Endothelial cell of umbilical vein (primary cell): Measurements from ENCODE around the gene PLCB4. TPM values are rescaled to one million over a fixed set of nuclear protein-coding genes. Genes with fewer than 3 reads are reported as not detected.

Experiments used
- BruUV-seq: library from RNA; stranded (reverse); fragments of 400-500 nt; replicated peaks from 2 replicates; lab custom pipeline; 2021; lab: Mats Ljungman, UMichigan
- CTCF ChIA-PET: fragments of 300-600, 350-600 bp; sonication (Branson Sonifier 250); formaldehyde crosslinking; loops from one replicate; lab custom pipeline; 2021; ENCODE audit warnings: antibody characterized with exemption, inconsistent platforms; lab: Charles Lee
- POLR2A ChIA-PET: fragments of 300-600, 350-600 bp; sonication (Branson Sonifier 250); formaldehyde crosslinking; loops from one replicate; lab custom pipeline; 2021; ENCODE audit warnings: antibody characterized with exemption, inconsistent platforms; lab: Charles Lee
- DNase-seq: peaks from one replicate; pipeline ENCODE4 v3.0.0-alpha.2; 2011; ENCODE audit warnings: low read depth, low spot score
- FAIRE-seq: peaks from 2 replicates; lab custom pipeline; 2011; peaks lifted over from hg19 to GRCh38; lab: Jason Lieb, UNC
- H2AFZ ChIP-seq: 2 replicates; pipeline ENCODE4 v1.6.0; 2012; ENCODE audit warnings: low read depth, low read length, control low read depth, inconsistent platforms
- H3K27ac ChIP-seq: 2 replicates; pipeline ENCODE4 v1.5.1; 2011; ENCODE audit warnings: low read depth, mild to moderate bottlenecking, control low read depth, low read length, moderate library complexity; ENCODE audit not compliant: insufficient read depth
- H3K27me3 ChIP-seq, 2 experiments: 2 replicates each; pipeline versions ENCODE4 v1.6.0 to v1.6.1; 2011; ENCODE audit warnings: low read length in 2 of 2, mixed read lengths in 1 of 2; ENCODE audit not compliant: control insufficient read depth in 2 of 2, insufficient read depth in 2 of 2
- H3K36me3 ChIP-seq, 2 experiments: 2 replicates in 1 of 2; 3 replicates in 1 of 2; pipeline ENCODE4 v1.5.1; 2011; ENCODE audit warnings: low read length in 2 of 2, mild to moderate bottlenecking in 1 of 2, moderate library complexity in 1 of 2; ENCODE audit not compliant: control insufficient read depth in 2 of 2, insufficient read depth in 2 of 2; ENCODE audit errors: extremely low read depth in 1 of 2
- H3K4me1 ChIP-seq: 3 replicates; pipeline ENCODE4 v1.5.1; 2011; ENCODE audit warnings: mild to moderate bottlenecking, low read length; ENCODE audit not compliant: control insufficient read depth, insufficient read depth; ENCODE audit errors: extremely low read depth
- H3K4me2 ChIP-seq: 2 replicates; pipeline ENCODE4 v1.6.1; 2011; ENCODE audit warnings: low read length, control low read depth, mixed read lengths; ENCODE audit not compliant: insufficient read depth
- H3K4me3 ChIP-seq, 3 experiments: fragments of 200-600 bp in 1 of 3; sonication (generic), shearing (Covaris generic) in 1 of 3; replicated peaks in 1 of 3; 2 replicates each; pipeline ENCODE4 v1.5.1; 2011 to 2016; ENCODE audit warnings: control low read depth in 3 of 3, low read length in 3 of 3, mild to moderate bottlenecking in 2 of 3, inconsistent platforms in 1 of 3, low read depth in 1 of 3, moderate library complexity in 1 of 3; ENCODE audit not compliant: insufficient read depth in 1 of 3
- H3K79me2 ChIP-seq: 2 replicates; pipeline ENCODE4 v1.6.0; 2012; ENCODE audit warnings: low read length, inconsistent platforms; ENCODE audit not compliant: control insufficient read depth, insufficient read depth
- H3K9ac ChIP-seq: replicated peaks from 2 replicates; pipeline ENCODE3; 2011; ENCODE audit warnings: low read length, control low read depth; ENCODE audit not compliant: insufficient read depth; ENCODE audit errors: extremely low read depth
- H3K9me1 ChIP-seq: replicated peaks from 3 replicates; pipeline ENCODE4 v1.6.0; 2011; ENCODE audit warnings: mild to moderate bottlenecking, low read length; ENCODE audit not compliant: control insufficient read depth, insufficient read depth; ENCODE audit errors: extremely low read depth
- H3K9me3 ChIP-seq: replicated peaks from 2 replicates; pipeline ENCODE4 v1.5.1; 2012; ENCODE audit warnings: low read length, inconsistent platforms; ENCODE audit not compliant: control insufficient read depth, insufficient read depth
- H4K20me1 ChIP-seq: replicated peaks from 2 replicates; pipeline ENCODE3; 2011; ENCODE audit warnings: mild to moderate bottlenecking, low read length; ENCODE audit not compliant: control insufficient read depth, insufficient read depth; ENCODE audit errors: extremely low read depth
- EZH2 ChIP-seq: IDR thresholded peaks from 2 replicates; pipeline ENCODE4 v1.6.1; 2012; ENCODE audit warnings: borderline replicate concordance, low read depth, mild to moderate bottlenecking, moderate library complexity, low read length, inconsistent platforms; ENCODE audit not compliant: severe bottlenecking
- FOS ChIP-seq: IDR thresholded peaks from 2 replicates; pipeline ENCODE4 v1.6.1; 2011; ENCODE audit warnings: mild to moderate bottlenecking, low read length, moderate library complexity, borderline replicate concordance; ENCODE audit not compliant: insufficient read depth
- GATA2 ChIP-seq: IDR thresholded peaks from 2 replicates; pipeline ENCODE4 v1.7.0; 2011; ENCODE audit warnings: low read depth, mild to moderate bottlenecking, moderate library complexity, mixed read lengths, low read length; ENCODE audit not compliant: insufficient read length, insufficient read depth
- JUN ChIP-seq: IDR thresholded peaks from 2 replicates; pipeline ENCODE4 v1.6.1; 2011; ENCODE audit warnings: borderline replicate concordance, low read depth; ENCODE audit not compliant: insufficient read length, insufficient read depth
- MYC ChIP-seq: IDR thresholded peaks from one replicate; pipeline ENCODE4 v1.6.1; 2011; ENCODE audit warnings: mild to moderate bottlenecking, low read depth, low read length
- POLR2A ChIP-seq: IDR thresholded peaks from 2 replicates; pipeline ENCODE4 v1.6.1; 2012; ENCODE audit warnings: low read depth, mild to moderate bottlenecking, control low read depth, low read length
- POLR2AphosphoS5 ChIP-seq: IDR thresholded peaks from 2 replicates; pipeline ENCODE4 v1.6.1; 2012; ENCODE audit warnings: low read depth, mild to moderate bottlenecking, control low read depth, low read length, moderate library complexity; ENCODE audit not compliant: insufficient read depth
- dilution Hi-C: fragments of 300-500 bp; cut with MboI; formaldehyde crosslinking; loops from one replicate; pipeline ENCODE4 v1.15.0; 2019; ENCODE audit warnings: low sequenced_read_pairs; ENCODE audit not compliant: extremely low pct_ligation_motif_present
- intact Hi-C: fragments of 100-400 bp; cut with micrococcal nuclease; formaldehyde crosslinking; loops from one replicate; pipeline ENCODE4 v1.10.0; 2022
- polyA plus RNA-seq, 4 experiments: library from polyadenylated mRNA; depleted of rRNA in 3 of 4; stranded (reverse) in 3 of 4; unstranded in 1 of 4; fragments of >200 nt; gene quantifications; 2 replicates each; pipeline versions ENCODE4 v1.2.1 to v1.2.3, GENCODE V29; 2011 to 2012; ENCODE audit warnings: missing spikeins in 1 of 4
- total RNA-seq: library from RNA; stranded (reverse); gene quantifications from 2 replicates; pipeline ENCODE4 v1.2.3, GENCODE V29; 2021
- TF ChIP-seq, protein P1 (sequence below), 2 donors: IDR thresholded peaks; 1 replicate in 1 of 2; 2 replicates in 1 of 2; pipeline ENCODE4 v1.5.1; 2011; ENCODE audit warnings: low read length in 2 of 2, mild to moderate bottlenecking in 2 of 2, moderate library complexity in 2 of 2, control low read depth in 1 of 2, inconsistent platforms in 1 of 2, low read depth in 1 of 2; ENCODE audit not compliant: insufficient read depth in 1 of 2; ENCODE audit errors: extremely low read depth in 1 of 2
- TF ChIP-seq, protein P2 (sequence below): IDR thresholded peaks from 2 replicates; pipeline ENCODE4 v1.6.1; 2011; ENCODE audit not compliant: insufficient read depth, insufficient read length

Gene PLCB4
- total and polyA plus RNA-seq, 2 donors (not counting 3 experiments of a cell fraction or from before 2014, with no cell fraction given), result 0.37 to 1.7 TPM

GRCh38 chr20:9359561-9360308 lies 290.8 kb downstream of the PLCB4 start:
- Histone ChIP-seq H3K79me2 (no peaks in the 10 kb centered on the region), H3K9me3 (no peaks in the 10 kb centered on the region), H3K4me2 (no peak overlapping the region), H3K27me3 (no peaks in the 10 kb centered on the region), H3K9me1 (no peaks in the 10 kb centered on the region), H3K4me3 (no peak overlapping the region), H2AFZ (peak overlapping the region; percentile 11), H3K27ac (no peak overlapping the region), H3K4me1 (no peaks in the 10 kb centered on the region), H3K36me3 (no peaks in the 10 kb centered on the region), H3K9ac (no peak overlapping the region), H4K20me1 (no peaks in the 10 kb centered on the region)
- no TSS peak for BruUV-seq
- ChIA-PET CTCF (interaction anchor here (0.6 to 2.5 kb wide), 16 partner anchors 9 to 616 kb away, joined by 3 to 41 read pairs (median 4); partner anchors contain the start of gene PLCB4), POLR2A (interaction anchor here (1.2 kb wide), 1 partner anchor 569 kb away, joined by 3 read pairs; no protein-coding TSS in a partner anchor)
- intact Hi-C loops, result loop anchor here (1.0 to 2.0 kb wide), 7 partner anchors 144 to 609 kb away; no protein-coding TSS in a partner anchor
- dilution Hi-C loops, result no loop called here
- FAIRE-seq, result peak; percentile 84
- DNase-seq, result peak; percentile 82
- TF ChIP-seq, protein P1, sequence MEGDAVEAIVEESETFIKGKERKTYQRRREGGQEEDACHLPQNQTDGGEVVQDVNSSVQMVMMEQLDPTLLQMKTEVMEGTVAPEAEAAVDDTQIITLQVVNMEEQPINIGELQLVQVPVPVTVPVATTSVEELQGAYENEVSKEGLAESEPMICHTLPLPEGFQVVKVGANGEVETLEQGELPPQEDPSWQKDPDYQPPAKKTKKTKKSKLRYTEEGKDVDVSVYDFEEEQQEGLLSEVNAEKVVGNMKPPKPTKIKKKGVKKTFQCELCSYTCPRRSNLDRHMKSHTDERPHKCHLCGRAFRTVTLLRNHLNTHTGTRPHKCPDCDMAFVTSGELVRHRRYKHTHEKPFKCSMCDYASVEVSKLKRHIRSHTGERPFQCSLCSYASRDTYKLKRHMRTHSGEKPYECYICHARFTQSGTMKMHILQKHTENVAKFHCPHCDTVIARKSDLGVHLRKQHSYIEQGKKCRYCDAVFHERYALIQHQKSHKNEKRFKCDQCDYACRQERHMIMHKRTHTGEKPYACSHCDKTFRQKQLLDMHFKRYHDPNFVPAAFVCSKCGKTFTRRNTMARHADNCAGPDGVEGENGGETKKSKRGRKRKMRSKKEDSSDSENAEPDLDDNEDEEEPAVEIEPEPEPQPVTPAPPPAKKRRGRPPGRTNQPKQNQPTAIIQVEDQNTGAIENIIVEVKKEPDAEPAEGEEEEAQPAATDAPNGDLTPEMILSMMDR (IDR thresholded peaks at IDR 0.05; ENCODE audit: extremely low read depth in 1 of 2, insufficient read depth in 1 of 2, low read depth in 1 of 2, low read length in 2 of 2), result peak; percentile 31 to 42
- TF ChIP-seq POLR2A (no peak), POLR2AphosphoS5 (no peak), FOS (no peak), GATA2 (peak; percentile 42), JUN (no peak), MYC (no peak), EZH2 (no peak)
- TF ChIP-seq, protein P2, sequence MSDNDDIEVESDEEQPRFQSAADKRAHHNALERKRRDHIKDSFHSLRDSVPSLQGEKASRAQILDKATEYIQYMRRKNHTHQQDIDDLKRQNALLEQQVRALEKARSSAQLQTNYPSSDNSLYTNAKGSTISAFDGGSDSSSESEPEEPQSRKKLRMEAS, result no peak
